OCI-M2 (cell line): ENCODE measurements around the gene TPGS2.
"Not testable (repeated sequence)": the region's sequence is repeated elsewhere in the genome, so short reads cannot be mapped to it uniquely, and the experiment has no call there.

Source experiments
- DNase-seq: peaks from one replicate; lab custom pipeline; 2025; ENCODE audit not compliant: unreplicated experiment; lab: John Stamatoyannopoulos, UW

Gene TPGS2, protein sequence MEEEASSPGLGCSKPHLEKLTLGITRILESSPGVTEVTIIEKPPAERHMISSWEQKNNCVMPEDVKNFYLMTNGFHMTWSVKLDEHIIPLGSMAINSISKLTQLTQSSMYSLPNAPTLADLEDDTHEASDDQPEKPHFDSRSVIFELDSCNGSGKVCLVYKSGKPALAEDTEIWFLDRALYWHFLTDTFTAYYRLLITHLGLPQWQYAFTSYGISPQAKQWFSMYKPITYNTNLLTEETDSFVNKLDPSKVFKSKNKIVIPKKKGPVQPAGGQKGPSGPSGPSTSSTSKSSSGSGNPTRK

DNA sequence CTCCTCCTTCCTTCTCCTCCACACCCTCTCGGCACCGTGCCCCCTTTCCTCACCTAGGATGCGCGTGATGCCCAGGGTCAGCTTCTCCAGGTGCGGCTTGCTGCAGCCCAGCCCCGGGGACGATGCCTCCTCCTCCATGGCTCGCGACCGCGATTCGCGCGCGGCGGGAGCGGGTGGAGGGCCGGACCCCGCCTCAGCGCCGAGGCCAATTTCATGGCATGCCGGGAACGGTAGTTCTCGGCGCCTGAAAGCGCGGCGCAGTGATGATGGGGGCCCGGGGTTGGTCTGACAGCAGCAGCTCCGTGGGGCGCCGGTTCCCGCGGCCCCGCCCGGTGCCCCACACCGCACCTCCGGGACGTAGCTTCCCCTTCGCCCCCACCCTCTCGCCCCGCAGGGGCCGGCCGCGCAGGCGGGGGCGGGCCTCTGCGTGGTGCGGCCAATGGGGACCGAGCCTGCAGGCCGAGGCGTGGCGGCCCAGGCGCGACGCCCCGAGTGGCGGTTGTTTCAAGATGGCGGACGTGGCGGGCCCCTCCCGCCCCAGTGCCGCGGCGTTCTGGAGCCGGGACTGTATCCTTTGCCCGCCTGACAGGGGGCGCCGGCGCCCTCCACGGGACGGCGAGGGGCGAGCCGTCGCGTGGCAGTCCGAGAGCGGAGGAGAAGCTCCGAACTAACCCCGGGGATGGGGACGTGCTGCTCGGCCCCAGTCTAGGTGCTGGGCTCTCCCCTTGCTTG is at the start of gene TPGS2, which contains the start of gene KIAA1328:
TSS of gene TPGS2 (minus strand) at position 373 of the 732 bp plus-strand sequence. CDS start at position 138, 235 bp downstream.
TSS of gene KIAA1328 (plus strand) at position 498 of the 732 bp plus-strand sequence. CDS start at position 510, 12 bp downstream.
- DNase-seq: peak; percentile 36

DNA sequence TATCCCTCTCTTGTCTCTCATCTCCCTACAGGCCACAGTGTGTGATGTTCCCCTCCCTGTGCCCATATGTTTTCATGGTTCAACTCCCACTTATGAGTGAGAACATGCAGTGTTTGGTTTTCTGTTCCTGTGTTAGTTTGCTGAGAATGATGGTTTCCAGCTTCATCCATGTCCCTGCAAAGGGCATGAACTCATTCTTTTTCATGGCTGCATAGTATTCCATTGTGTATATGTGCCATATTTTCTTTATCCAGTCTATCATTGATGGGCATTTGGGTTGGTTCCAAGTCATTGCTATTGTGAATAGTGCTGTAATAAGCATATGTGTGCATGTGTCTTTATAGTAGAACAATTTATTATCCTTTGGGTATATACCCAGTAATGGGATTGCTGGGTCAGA is 45.0 kb upstream of the TPGS2 start:
- DNase-seq: not testable (repeated sequence)

DNA sequence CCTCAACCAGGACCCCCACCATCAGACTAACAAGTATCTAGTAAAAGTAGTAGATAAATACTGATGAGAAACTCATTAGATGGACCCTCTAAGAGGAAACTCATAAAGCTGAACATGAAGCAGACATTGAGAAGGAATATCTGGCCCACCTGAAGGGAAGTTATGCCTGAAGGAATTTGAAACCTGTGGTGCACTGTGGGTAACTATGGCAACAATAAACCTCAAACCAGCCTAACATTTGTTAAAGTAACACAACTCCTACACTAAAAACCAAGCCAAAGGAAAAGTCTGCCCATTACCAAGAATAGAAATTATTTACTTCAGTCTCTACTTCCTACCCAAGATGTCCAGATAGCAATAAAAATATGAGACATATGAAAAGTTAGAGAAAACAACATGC is 43.5 kb upstream of the TPGS2 start:
- no peak for DNase-seq

DNA sequence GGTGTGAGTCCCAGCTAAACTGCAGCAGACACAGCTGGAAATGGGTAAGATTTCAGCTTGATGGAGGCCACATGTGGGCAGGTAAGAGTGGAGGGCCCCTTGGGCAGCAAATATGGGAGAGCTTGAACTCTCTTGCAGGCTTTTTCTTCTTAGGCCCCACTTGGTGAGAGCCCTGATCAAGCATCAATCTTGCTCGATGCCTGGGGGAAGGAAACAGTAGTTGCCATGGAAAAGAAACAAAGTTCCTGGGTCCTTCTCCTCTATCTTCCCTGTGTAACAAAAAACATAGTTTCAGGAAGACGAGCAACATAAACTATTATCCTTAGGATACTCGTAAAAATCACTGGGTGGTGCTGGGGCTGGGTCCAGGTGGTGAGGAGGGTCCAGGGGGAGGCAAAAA is 43.0 kb upstream of the TPGS2 start:
- DNase-seq: no peak

DNA sequence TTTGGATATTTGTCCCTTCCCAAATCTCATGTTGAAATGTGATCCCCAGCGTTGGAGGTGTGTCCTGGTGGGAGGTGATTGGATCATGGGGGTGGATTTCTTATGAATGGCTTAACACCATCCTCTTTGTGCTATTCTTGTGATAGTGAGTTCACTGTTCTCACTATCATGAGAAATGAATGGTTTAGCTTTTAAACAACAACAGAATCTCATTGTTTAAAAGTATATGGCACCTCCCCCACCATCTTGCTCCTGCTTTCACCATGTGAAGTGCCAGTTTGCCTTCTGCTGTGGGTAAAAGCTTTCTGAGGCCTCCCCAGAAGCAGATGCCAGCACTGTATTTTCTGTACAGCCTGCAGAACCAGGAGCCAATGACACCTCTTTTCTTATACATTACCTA is 38.3 kb upstream of the TPGS2 start:
- DNase-seq: no peak

DNA sequence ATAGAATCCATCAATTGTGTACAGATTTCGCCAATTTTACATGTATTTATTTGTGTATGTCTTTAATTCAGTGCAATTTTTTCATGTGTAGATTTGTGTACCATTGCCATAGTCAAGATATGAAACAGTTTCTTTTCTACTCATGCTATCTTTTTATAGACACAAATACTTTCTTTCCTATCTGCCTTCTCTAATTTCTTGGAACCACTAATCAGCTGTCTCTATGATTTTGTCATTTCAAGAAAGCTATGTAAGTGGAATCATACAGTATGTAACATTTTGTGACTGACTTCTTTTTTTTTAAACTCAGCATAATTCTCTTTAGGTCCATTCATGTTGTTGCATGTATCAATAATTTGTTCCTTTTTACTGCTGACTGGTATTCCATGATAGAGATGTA is 33.4 kb upstream of the TPGS2 start:
- no peak for DNase-seq

DNA sequence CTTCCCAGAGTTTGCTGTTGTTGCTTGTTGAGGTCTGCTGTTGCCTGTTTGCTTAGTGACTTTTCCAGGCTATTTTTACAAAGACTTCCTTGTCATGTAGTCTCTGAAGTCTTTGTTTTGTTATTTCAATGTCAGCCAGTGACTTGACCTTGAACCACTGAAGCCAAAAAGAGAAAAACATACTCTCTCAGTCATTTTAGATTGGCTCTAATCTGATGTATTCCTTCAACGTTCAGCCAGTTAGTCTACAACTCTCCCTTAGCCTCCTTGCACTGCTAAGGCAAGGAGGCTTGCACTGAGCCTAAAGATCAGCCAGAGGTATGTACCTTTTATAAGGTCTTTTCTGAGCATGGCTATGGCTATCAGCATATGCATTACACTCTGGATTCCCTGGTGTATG is 28.0 kb upstream of the TPGS2 start:
- no peak for DNase-seq

DNA sequence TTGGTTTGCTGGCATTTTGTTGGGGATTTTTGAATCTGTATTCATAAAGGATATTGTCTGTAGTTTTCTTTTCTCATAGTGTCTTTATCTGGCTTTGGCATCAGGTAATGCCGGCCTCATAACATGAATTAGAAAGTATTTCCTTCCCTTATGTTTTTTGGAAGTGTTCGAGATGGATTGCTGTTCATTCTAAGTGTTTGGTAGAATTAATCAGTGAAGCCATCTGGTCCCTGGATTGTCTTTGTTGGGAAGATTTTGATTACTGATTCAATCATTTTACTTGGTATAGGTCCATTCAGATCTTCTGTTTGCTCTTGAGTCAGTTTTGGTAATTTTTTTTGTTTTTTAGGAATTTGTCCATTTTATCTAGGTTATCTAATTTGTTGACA is 22.4 kb upstream of the TPGS2 start:
- DNase-seq: no peak

DNA sequence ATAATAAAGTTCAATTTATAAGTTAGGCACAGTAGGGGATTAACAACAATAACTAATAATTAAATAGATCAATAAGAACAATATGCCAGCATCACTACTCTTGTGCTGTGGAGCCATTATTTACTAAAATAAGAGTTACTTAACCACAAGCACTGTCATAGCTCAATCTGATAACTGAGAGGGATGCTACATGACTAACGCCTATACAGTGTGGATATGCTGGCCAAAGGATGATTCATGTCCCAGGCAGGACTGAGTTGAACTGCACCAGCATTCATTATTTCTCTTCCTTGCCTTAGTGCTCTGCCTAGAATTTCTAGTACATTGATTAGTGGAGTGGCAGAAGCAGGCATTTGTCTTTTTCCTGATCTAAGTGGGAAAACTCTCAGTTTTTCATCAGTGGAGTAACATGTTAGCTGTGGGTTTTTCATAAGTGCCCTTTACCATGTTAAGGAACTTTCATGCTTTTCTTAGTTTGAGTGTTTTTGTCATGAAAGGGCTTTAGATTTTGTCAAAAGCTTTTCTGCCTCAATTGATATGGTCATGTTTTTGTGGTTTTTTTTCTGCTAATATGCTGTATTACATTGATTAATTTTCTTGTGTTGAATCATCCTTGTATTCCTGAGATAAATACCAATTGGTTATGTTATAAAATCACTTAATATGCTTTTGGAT is 21.9 kb upstream of the TPGS2 start:
- DNase-seq: no peak

DNA sequence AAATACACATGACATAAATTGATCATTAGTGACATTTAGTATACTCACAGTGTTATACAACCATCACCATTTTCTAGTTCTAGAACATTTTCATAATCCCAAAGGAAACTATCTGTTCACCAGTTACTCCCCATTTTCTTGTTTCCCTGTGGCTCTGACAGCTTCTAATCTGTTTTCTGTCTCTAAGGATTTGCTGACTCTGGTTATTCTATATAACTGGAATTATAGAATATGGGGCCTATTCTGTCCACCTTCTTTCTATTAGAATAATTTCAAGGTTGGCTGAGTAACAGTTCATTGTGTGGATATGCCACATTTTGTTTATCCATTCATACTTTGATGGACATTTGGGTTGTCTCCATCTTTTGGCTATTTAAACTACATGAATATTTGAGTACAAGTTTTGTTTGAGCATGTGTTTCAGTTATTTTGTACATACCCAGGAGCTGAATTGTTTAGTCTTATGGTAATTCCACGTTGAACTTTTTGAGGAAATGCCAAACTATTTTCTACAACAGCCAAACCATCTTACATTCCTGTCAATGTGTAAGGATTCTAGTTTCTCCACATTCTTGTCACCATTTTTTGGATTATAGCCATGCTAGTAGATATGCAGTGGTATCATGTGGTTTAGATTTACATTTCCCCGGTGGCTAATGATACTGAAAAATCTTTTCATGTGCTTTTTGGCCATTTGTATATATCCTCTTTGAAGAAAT is 20.6 kb upstream of the TPGS2 start:
- DNase-seq: no peak

DNA sequence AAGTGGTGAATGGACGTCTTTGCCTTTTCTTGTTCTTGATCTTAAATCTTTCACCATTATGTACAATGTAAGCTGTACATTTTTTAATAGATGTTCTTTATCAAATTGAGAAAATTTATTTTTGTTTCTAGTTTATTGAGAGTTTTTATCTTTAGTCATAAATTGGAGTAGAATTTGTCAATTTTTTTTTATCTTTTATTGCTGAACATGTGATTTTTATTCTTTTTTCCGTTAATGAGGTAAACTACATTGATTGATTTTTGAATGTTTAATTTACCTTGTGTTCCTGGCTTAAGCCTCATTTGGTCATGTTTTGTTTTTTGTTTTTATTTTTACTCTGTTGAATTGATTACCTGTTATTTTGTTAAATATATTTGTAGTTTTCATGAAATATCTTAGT is 19.8 kb upstream of the TPGS2 start:
- DNase-seq: no peak

DNA sequence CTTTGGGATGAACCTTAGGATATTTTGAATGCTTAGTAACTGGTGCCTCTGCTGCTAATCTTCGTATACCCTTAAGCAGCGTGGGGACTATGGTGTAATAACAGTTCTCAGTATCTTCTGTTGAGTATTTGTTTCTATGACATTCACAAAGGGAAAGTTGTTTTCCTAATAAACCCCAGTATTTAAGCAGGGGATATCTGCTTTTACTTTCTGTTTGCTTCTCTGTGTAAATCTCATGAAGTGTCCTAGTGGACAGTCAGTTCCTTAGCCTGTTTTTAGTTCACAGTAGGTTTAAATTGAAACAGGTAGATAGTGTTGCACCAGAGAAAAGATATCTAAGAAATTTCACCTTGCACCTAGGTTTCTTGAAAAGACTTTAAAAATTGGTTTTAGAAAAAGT is 15.0 kb upstream of the TPGS2 start:
- DNase-seq: no peak

DNA sequence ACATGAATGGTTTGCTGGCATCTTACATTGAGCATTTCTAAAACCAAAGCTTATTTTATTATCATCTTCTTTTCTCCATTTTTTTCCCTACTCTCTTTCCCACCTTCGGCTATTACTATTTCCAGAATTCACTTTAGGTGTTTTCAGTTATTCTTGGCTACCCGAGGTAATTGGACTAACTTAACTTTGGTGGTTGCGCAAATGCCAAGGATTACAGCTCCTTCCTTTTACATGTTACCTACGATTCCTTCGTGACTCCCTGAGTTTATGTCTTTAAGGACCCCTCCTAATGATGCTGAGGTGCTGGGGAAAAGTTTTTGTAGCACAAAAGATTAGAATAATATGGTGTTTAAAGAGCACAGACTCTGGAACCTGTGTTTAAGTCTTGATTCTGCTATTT is 14.4 kb upstream of the TPGS2 start:
- no peak for DNase-seq

DNA sequence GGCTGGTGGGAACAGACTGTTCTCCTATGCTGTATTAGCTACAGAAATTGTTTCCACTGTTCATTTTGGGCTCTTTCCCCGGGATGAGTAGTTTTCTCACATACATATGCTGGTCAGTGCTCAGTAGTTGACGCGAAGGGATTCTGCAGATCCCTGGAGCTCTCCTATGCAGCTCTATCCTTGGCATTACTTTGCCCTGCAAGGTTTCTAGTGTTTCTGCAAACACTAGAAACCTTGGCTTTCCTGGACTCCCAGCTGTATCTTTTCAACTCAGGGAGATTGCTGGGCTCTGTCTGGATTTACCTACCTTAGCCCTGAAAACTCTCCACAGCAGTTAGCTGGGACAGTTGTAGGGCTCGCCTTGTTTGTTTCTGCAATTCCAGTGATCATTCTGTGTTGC is 11.0 kb upstream of the TPGS2 start:
- DNase-seq: no peak

DNA sequence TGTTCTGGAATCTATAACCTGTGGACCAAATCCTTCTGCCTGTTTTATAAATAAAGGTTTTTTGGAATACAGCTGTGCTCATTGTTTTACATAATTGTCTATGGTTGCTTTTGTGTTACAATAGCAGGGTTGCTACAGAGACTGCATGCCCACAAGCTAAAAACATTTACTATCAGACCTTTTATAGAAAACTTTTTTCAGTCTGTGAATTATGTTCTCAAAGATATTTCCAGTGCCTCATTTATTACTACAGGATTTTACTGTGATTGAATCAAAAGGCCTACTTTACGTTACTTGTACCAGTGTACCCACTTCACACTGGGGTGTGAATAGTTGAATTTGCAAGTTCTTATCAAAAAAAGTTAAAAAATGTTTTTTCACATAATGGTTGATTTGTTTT is 7.1 kb upstream of the TPGS2 start:
- DNase-seq: no peak

DNA sequence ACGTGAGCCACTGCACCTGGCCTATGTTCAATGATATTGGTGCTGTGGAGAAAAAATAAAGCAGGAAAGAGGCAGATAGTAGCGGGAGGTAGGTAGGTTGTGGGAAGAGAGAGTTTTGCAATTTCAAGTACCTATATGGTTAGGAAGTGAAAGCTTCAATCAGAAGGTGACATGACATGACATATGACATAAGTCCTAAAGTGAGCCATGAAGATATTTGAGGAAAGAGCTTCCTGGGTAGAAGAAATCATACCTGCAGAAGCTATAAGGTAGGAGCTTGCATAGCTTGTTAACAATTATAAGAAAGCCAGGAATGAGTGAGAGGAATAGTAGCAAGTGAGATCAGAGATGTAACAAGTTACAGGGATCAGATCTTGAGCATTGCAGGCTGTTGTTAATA is 4.3 kb upstream of the TPGS2 start:
- no peak for DNase-seq

DNA sequence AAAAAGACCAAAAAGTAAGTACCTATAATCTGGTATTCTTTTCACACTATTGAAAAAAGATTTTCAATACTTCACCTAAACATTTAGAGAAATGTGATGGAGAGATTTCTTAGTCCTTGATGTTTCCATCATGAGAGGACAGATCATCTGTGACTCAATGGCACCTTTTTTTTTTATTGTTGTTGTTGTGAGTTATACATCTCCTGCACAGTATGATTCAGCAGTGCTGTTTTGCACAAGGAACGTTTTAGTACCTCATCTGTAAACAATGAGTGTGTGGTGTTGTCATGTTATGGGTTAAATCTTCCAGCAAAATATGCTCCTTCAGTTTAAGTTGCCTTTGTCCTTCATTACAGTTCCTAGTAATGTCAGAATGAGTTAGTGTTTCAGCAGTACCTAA is 2.3 kb upstream of the TPGS2 start:
- DNase-seq: no peak

DNA sequence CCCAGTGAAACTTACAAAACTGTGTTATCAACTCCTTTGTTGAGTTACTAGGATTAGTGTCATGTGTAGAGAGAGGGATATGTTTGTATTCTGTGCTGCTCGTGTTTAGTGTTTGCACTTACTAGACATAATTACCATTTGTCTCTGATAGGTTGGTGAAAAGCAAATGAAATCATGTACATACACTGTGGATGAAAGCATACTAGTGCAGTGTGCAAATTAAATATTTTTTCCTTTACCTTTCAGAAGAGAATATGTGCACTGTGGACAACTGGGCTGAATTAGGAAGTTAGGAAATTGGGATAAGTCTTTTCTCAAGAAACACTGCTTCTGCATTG is 1.3 kb upstream of the TPGS2 start:
- DNase-seq: no peak

DNA sequence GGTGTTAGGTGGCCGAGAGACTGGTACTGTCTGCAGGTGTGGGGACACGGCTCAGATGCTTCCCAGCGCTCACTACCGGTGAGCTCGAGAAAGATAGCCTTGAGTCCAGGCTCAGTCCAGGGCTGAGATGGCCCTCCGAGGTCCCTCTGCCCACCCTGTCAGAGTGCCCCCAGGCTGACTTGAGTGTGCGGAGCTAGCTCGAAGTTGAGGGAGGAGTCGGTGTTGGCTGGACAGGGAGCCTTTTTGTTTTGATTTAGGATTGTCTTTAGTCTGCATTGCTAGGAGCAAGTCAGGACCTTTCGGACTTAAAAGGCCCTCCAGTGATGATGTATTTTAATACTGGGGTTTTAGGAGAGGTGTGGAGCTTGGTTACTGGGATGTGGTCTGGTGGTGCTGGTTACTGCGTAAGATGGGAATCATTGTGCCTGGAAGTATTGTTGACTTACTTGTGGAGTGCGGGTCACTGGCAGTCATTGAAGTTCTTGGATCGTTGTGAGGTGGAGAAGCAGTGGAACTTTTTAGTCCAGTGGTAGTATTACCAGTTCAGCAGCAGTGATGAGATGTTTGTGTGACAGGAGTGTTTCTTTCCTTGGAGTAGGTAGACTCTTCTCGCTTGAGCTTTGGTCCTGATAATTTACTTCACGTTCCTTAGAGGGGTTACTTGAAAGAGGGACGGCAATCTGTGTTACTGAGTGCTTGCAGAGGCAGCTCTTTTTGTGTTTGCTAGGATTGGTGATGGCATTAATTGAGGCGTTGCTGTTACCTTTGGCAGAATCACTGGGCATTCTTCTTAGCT is 758 bp upstream of the TPGS2 start:
- DNase-seq: peak; percentile 35

DNA sequence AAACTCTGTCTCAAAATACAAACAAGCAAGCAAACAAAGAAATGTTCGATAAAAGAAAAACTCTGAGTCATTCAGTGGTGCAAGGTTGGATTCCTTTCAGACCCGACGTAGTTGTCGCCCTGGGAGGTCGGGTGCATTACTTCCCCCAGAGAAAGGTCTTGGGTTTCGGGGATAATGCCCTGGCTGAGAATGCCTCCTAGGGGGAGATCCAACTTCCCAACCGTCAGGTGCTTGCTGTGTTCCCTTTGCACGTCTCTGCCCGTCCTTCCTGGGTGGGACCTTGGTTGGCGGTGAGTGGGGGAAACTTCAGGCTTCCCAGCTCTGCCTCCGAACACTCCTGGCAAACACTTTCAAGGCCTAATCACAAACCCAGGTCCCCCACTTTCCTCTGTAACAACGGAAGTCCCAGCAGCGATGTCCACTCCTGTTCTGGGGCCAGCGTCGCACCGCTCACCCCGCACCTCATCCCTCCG is 609 bp downstream of the TPGS2 start:
- no peak for DNase-seq

DNA sequence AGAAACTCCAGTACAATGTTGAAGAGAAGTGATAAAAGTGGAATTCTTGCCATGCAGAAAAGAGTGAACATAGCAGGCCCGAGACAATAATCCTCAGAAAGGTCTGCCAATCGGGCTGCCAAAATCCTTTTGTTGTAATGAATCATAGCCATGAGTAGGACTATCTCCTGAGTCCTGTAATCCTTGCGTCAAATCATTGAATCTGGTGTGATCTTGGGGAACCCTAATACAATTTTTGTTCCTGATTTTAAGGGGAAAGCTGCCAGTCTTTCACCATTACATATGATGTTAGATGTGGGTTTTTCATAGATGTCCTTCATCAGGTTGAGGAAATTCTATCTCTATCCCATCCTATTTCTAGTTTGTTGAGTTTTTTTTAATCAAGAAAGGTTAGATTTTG is 2.2 kb downstream of the TPGS2 start:
- DNase-seq: no peak
